RPMI7951 (cell line): ENCODE data around the gene PGBD1. TPM values are rescaled to one million over a fixed set of nuclear protein-coding genes. Genes with fewer than 3 reads are reported as not detected.

ENCODE experiments used
- DNase-seq: peaks from one replicate; pipeline ENCODE4 v3.0.0-alpha.2; 2012; ENCODE audit warnings: low read depth
- total RNA-seq: library from RNA; depleted of rRNA; stranded (reverse); fragments of >200 nt; shearing (Covaris generic); gene quantifications from 2 replicates; pipeline ENCODE4 v1.2.3, GENCODE V29; 2014; rRNA removed

Gene PGBD1, protein sequence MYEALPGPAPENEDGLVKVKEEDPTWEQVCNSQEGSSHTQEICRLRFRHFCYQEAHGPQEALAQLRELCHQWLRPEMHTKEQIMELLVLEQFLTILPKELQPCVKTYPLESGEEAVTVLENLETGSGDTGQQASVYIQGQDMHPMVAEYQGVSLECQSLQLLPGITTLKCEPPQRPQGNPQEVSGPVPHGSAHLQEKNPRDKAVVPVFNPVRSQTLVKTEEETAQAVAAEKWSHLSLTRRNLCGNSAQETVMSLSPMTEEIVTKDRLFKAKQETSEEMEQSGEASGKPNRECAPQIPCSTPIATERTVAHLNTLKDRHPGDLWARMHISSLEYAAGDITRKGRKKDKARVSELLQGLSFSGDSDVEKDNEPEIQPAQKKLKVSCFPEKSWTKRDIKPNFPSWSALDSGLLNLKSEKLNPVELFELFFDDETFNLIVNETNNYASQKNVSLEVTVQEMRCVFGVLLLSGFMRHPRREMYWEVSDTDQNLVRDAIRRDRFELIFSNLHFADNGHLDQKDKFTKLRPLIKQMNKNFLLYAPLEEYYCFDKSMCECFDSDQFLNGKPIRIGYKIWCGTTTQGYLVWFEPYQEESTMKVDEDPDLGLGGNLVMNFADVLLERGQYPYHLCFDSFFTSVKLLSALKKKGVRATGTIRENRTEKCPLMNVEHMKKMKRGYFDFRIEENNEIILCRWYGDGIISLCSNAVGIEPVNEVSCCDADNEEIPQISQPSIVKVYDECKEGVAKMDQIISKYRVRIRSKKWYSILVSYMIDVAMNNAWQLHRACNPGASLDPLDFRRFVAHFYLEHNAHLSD
- total RNA-seq: 14.4 and 15.7 TPM in 2 replicates

DNA sequence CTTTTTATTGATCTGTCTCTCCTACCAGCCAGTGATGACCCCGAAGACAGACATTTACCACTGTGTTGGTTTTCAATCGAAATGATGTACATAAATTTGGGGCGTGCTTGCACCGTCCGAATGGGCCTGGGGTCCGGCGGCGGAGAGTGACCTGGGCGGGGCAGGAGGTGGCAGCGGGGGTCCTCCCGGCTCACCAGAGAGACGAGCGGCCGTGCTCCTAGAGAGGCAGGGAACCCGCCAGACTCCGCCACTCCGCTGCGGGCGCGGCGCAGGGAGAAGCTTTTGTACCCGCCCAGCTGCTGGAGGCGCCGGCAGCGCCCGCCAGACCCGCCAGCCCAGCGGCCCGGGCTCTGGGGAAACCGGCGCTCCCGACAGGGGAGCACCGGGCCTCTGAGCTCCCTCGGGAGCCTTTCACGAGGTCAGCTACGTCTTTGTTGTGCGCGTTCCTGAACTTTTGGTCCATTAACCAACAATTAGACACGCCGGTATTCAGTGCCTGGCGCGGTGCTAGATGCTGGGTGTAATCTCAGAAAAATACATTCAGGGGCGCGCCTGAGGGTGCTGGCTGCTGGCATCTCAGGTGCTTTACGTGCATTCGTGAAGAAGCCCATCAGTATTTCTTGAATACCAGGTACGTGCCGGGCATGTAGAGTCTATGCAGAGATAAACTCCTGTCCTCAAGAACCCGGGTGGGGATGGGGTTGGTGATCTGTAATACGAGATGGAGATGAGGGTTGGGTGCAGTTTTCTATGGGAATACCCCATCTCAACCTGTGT is at the start of gene PGBD1:
TSS of gene PGBD1 (plus strand) at position 285 of the 777 bp plus-strand sequence. CDS start 2,242 bp downstream, outside the sequence.
- DNase-seq: peak; percentile 85

DNA sequence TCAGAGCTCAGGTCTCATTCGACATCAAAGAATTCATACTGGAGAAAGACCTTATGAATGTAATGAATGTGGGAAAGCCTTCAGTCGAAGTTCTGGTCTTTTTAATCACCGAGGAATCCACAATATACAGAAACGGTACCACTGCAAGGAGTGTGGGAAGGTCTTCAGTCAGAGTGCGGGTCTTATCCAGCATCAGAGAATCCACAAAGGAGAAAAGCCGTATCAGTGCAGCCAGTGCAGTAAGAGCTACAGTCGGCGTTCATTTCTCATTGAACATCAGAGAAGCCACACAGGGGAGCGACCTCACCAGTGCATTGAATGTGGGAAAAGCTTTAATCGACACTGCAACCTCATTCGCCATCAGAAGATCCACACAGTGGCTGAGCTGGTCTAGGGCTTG is 48.6 kb upstream of the PGBD1 start:
- no peak for DNase-seq

DNA sequence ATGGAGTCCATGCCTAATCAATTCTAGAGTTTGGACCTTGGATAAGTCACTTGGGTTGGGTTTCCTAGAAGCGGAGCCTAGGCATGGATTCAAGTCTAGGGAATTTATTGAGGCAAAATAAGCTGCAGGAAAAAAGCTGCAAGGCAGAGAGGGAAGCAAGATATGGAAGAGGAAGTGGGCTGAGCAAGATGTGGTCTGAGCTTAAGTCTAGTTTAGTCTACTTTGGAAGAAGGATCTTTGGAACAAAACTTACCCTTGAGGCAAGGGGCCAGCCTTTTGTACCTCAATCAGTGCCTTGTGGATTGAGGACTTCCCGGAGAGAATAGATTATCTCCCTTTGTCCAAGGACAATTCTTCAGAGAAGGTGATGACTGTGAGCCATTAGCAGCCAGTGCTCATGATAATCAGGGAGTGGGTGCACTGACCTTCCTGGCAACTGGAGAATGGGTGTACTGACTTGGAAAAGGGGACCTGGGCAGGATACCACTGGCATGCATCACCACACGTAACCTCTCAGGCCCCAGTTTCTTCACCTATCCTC is 45.4 kb upstream of the PGBD1 start:
- no peak for DNase-seq

DNA sequence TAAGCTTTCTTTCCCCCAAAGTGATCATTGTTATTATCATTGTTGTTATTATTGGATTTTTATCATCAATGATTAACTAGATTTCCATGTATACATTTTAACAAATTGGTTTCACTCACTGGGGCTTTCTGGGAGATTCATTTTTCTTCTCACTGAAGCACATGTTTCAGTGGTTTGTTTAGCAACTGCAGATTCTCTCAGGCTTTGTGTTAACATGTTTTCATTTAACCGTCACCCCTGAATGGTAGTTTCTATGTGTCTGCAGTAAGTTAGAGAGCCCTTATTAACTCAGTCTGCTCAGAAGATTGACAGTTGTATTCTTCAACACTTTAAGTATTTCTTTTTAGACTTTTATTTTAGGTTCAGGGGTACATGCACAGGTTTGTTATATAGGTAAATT is 41.7 kb upstream of the PGBD1 start:
- no peak for DNase-seq

DNA sequence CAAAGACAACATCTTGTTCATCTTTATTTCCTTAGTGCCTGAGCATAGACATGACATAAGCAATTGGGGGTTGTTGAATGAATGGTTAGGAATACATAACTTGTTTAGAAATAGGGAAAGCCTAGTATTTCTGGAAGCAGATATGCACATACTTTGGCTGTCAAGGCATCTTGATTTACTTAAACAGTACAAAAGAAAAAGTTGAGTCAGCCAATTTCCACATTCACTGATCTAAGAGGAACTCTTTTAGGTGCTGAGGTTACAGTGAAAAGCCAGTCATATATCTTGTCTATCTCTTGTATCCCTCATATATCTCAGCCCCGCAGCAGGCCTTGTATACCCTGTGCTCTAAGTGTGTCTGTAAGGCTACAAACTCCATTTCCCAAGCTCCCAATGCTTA is 40.9 kb upstream of the PGBD1 start:
- no peak for DNase-seq

DNA sequence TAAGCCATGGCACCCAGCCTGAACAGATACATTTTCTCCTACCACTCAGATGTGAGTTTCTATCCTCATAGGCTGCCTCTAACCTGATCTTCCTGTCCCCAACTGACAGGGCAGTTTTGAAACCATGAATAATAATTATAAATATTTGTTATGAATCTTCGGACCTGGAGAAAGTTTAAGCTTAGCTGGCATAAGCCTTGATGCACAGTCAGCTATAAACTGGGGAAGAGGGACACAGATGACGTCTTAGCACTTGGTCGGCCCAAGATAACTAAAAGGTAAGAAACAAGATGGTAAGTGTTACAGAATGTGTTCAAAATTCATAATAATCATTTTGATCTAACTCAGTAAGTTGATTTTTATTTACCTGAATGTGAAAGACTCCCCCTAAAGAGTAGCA is 37.4 kb upstream of the PGBD1 start:
- no peak for DNase-seq

DNA sequence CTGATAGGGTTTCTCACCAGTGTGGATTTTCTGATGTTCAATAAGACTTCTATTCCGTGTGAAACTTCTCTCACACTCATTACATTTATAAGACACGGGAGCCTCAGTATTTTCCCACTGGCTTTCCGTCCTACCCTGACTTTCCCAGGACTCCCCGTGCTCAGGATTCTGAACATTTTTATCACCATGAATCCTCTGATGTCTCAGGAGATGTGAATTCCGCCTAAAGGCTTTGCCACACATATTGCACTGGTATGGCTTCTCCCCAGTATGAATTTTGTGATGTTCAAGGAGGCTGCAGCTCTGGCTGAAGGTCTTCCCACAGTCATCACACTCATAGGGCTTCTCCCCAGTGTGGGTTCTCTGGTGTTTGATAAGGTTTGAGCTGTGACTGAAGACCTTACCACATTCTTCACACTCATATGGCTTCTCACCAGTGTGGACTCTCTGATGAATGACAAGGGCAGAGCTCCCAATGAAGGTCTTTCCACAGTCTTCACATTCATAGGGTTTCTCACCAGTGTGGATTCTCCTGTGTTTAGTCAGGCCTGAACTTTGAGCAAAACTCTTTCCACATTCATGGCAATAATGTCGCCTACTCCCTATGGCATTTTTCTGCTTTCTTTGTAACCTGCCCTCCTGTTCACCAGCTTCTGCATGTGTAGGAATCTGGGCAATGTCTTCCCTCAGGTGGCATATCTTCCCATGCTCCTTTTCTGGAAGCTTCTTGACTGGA is 36.0 kb upstream of the PGBD1 start:
- DNase-seq: no peak

DNA sequence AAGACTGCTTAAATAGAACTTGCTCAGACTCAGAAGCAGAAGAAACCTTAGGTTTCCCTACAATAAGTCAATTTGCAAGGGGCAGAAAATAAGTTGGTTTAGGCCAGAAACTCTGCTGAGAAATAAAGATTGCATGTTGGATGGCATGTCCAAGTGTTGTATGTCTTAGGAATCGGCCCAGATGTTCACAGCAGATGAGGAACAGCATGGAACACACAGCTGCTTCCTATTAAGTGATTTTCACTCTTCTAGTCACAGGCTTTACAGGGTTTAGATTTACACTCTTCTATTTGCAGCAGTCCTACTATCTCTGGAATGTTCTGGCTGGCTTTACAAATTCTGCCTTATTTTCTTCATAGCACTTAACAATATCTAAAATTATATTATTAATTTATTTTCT is 32.5 kb upstream of the PGBD1 start:
- no peak for DNase-seq

DNA sequence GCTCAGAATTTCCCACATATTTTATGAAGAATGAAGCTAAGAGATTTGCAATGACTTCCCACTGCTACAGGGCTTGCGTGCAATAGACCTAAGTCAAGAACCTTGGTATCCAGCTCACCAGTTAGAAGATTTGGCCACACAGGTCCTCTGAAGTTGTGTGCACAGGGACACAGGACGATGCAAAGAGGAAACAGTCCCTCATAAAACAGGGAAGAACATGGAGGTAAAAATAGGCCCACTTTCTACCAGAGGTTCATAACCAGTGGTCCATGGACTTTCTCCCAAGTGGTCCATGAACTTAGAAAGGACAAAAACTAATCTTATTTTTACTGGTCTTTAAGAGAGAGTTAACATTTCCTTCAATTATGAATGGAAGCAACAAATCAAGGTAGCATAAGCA is 30.6 kb upstream of the PGBD1 start:
- no peak for DNase-seq

DNA sequence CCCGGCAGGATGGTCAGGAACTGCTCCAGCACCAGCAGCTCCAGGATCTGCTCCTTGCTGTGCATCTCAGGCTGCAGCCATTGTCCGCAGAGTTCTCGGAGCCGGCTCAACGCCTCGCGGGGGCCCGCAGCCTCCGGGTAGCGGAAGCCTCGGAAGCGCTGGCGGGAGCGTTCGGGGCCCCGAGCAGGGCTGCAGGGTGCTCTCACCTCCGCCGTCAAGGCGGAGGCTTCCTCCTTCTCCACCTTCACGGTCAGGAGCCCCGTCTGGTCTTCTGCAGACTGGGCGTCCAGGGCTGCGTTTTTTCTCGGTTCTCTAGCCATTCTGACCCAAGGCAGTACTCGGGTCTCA is 29.7 kb upstream of the PGBD1 start:
- DNase-seq: peak; percentile 12

DNA sequence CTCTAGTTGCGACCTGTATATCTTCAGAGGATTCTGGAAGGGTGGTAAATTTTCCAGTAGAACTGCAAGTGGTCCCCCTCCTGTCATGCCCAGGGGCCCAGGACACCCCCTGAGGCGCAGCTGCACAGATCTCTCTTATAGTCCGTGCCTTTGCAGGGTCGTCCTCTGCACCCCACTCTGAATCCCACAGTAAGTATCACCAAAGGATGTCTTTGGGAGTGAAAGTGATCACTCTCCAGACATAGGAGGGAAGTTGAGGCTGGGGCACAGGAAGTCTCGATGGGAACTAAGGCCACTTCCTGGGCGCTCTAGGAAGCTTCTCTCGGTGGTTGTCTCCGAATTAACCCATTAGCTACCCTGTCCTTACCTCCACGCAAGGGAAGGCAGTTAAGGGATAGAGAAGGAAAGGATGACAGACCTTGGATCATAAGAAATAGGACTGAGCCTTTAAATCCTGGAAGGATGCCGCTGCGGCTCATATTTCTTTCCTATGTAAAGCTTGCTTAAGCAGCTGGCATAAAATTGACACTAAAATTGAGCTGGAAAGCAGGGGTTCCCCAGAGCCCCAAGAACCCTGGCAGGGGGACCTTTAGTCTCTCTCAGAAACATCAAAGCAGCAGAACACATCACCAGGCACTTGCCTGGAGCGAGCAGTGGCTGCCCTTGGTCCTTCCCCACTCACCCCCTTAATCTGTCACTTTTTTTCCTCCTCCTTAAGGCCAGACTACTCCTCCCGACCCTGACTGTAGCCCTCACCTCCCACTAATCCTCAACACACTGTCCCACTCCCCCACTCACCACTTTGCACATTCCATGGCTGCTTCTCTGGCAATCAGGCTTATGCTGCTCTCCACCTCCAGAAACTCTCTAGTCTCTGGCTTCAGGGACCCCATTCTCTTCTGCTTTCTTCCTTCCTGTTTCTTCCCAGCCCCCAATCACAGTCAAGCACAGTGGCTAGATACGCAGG is 29.1 kb upstream of the PGBD1 start, which contains the start of gene ZKSCAN4:
TSS of gene ZKSCAN4 (minus strand) at position 261 of the 967 bp plus-strand sequence. CDS start 289 bp downstream, outside the sequence.
- peak; percentile 93 for DNase-seq

DNA sequence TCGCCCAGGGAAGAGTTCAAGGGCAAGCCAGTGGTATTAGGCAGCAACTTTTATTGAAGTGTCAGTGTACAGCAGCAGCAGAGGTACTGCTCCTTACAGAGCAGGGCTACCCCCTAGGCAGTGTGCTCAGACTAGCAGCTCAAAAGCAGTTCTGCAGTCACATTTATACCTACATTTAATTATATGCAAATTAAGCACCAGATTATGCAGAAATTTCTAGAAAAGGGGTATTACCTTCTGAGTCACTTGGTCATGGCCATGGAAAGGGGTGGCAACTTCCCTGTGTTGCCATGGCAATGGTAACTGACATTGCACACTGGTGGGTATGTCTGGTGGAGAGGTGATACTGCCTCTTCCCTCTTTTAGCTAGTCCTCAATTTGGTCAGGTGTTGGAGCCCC is 27.3 kb upstream of the PGBD1 start:
- no peak for DNase-seq

DNA sequence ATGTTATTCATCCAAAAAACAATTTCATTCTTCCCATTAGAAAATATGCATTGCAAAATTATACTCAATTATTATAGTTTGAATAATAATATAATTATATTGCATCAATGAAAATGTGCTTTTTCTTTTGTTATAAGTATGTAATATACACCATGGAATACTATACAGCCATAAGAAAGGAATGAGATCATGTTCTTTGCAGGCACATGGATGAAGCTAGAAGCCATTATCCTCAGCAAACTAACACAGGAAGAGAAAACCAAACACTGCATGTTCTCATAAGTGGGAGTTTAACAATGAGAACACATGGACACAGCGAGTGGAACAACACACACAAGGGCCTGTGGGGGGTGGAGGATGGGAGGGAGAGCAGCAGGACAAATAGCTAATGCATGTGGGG is 24.3 kb upstream of the PGBD1 start:
- no peak for DNase-seq

DNA sequence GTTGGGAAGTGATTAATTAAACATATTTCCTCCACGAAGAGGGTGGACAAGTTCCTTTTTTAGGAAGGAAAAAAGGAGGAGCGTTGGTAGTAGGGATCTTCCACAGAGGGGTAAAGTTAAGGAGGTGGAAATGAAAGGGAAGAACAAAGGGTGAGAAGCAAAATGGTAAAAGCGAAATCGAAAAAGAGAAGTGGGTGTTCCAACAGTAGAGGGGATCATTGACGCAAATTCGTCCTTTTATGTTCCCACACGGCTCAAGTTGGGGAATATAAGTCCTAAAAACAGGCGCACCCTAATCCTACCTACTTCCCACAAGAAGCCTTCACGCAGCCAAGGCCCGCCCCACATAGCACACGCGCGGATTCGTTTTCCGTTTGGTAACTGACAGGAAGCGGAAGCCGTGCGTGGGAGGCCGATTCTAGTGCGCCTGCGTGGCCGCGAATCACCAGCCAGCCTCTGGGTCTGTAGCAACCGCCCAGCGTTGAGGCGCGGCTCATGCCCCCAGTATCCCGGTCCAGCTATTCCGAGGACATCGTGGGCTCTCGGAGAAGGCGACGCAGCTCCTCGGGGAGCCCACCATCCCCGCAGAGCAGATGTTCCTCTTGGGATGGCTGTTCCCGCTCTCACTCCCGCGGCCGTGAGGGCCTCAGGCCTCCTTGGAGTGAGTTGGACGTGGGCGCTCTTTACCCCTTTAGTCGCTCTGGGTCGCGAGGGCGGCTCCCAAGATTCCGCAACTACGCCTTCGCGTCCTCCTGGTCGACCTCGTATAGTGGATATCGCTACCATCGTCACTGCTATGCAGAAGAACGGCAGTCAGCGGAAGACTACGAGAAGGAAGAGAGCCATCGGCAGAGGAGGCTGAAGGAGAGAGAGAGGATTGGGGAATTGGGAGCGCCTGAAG is 22.2 kb upstream of the PGBD1 start, which contains the start of gene NKAPL:
TSS of gene NKAPL (plus strand) at position 421 of the 901 bp plus-strand sequence. CDS start at position 496, 75 bp downstream.
- no peak for DNase-seq

DNA sequence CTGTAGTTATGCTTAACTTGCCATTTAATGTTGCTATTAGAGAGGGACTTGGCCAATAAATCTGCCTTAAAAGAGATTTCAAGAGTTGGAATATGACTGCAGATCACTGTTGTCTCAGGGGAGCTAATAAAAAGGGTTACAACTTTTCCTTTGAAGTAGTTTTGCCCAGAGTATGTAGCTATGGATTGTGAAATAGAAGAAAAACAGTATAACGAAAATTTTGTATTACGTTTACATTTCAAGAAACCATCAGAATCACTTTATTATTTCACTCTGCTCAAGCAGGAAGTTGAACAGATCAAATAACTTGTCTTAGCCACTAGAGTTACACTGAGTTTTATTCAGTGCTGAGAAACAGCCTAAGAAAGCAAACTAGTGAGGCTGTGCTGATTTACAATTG is 17.4 kb upstream of the PGBD1 start:
- no peak for DNase-seq

DNA sequence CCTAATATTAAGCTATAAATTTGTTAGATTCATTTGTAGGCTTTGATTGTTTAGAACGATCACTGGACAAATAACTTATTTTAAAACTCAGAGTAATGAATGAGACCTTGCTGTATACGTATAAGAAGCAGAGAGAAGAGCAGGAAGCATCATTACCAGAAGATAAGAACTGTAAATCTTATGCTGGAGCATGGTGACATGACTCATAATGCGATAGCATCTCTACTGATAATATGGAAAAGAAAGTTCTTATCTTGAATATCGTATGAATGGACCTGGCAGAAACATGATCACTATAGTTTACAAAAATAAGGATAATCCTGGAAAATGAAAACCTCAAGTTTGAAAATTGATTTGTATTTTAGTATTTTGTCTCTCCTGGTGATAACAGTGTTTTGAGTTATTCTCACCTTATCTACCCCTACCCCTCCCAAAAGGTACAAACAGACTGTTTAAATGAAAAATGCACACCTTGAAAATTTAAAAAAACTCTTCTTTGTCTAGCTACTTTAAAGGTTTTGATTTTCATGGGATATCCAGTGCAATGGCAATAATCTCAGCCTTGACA is 16.5 kb upstream of the PGBD1 start:
- DNase-seq: no peak

DNA sequence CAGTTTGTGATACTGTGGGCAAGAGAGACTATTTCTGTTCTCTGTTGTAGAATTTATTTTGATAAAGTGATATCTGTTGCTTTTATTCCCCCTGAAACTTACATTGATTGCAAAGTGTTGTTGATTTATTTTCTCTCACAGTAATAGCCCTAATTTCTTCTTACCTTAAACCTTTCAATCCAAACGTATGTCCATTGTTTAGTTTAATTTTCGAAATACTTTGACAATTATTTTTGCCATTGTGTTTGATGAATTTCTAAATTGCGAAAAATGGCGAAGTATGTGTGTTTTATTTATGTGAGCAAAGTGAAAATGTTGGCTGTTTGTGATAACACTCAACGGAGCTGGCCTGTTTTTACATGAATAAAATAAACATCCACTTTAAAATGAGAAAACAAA is 14.8 kb upstream of the PGBD1 start:
- DNase-seq: no peak

DNA sequence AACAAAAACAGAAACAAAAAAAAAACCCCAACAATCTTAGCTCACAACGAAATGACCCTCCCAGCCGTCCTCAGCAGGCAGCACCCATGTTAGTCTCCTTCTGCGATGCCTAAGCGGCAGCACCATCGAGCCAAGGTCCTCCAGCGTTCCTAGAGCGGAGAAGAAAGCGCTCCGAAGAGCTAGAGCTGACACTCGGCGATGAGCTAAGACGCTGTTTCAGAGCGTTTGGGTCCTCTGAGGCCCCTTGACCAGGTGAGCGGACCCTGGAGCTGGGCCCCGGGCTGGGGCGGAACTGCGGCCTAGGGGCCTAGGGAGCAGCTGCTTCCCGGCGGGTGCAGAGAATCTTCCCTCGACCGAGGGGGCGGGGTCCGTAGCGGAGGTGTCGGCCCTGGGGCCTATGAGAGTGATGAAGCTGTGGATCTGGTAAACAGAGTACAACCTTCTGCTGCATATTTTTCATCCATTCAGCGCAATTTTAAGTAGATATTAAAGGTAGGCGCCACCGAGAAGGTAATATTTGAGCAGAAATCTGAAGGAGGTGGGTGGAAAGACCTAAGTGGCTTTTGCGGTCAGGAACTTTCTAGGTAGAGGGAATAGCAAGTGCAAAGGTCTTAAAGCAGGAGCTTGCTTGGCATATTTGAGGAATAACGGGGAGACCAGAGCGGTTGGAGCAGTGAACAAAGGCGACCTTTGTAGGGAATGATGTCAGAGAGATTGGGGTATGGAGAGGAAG is 14.2 kb upstream of the PGBD1 start, which contains the start of gene ZSCAN26:
TSS of gene ZSCAN26 (plus strand) at position 182 of the 733 bp plus-strand sequence. CDS start 4,777 bp downstream, outside the sequence.
- peak; percentile 90 for DNase-seq
